HepG2 (cell line): ENCODE data around the gene ISCU.

Experiments
- EZH2 ChIP-seq: conservative IDR thresholded peaks from 2 replicates; pipeline ENCODE4 v1.6.1; 2012; ENCODE audit warnings: mild to moderate bottlenecking, low read depth, low read length, moderate library complexity
- FOXK1 ChIP-seq: sonication (generic); formaldehyde crosslinking; IDR thresholded peaks from 2 replicates; pipeline ENCODE4 v1.4.0; 2020; ENCODE audit warnings: low read depth, missing genetic modification reagents, borderline replicate concordance
- GABPA ChIP-seq, 2 experiments: IDR thresholded peaks; 2 replicates each; pipeline ENCODE4 v1.6.1; 2011 to 2016; ENCODE audit warnings: low read depth in 2 of 2, low read length in 1 of 2, missing biosample characterization in 1 of 2, missing genetic modification characterization in 1 of 2
- POLR2A ChIP-seq, 2 experiments: IDR thresholded peaks; 2 replicates each; pipeline ENCODE4 v1.6.1; 2011; ENCODE audit warnings: low read depth in 2 of 2, low read length in 2 of 2, mild to moderate bottlenecking in 1 of 2, moderate library complexity in 1 of 2; ENCODE audit not compliant: insufficient read depth in 1 of 2
- RFXAP ChIP-seq: sonication (generic); formaldehyde crosslinking; IDR thresholded peaks from 2 replicates; pipeline ENCODE4 v1.4.0; 2020; ENCODE audit warnings: missing genetic modification reagents, borderline replicate concordance
- TF ChIP-seq, protein P1 (sequence below): sonication (generic); formaldehyde crosslinking; IDR thresholded peaks from 2 replicates; pipeline ENCODE4 v1.5.0; 2020; ENCODE audit warnings: mild to moderate bottlenecking, missing genetic modification reagents, moderate library complexity
- TF ChIP-seq, protein P2 (sequence below): sonication (generic); formaldehyde crosslinking; IDR thresholded peaks from 2 replicates; pipeline ENCODE4 v1.4.0; 2020; ENCODE audit warnings: missing genetic modification reagents, borderline replicate concordance
- TF ChIP-seq, protein P3 (sequence below), 2 experiments: sonication (generic) in 1 of 2; formaldehyde crosslinking in 1 of 2; IDR thresholded peaks; 2 replicates each; pipeline versions ENCODE4 v1.5.1 to v1.6.1; 2011 to 2020; ENCODE audit warnings: borderline replicate concordance in 1 of 2, low read depth in 1 of 2, low read length in 1 of 2, mild to moderate bottlenecking in 1 of 2, missing genetic modification reagents in 1 of 2, moderate library complexity in 1 of 2

DNA sequence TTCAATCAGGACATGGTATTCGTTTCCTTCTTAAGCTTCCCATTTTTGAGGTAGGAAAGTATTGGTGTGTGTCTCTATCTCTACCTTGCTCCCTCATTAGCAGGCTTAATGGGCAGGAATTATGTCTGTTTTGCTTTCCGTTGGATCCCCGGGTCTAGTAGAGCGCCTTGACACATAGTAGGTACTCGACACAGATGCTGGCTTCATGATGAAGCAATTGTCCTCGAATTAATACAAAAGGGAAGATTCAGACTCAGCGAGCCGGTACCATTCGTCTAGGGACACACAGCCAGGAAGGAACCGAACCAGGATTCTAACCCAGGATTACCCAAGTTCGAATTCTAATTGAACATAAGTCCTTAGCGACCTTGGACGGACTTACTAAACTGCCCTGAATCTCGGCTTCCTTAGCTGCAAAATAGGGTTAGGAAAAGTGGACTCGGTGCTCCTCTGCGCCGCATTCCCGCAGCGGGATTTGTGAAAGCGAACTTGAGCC, 496 bp upstream of the ISCU start:
- TF ChIP-seq, protein P1, sequence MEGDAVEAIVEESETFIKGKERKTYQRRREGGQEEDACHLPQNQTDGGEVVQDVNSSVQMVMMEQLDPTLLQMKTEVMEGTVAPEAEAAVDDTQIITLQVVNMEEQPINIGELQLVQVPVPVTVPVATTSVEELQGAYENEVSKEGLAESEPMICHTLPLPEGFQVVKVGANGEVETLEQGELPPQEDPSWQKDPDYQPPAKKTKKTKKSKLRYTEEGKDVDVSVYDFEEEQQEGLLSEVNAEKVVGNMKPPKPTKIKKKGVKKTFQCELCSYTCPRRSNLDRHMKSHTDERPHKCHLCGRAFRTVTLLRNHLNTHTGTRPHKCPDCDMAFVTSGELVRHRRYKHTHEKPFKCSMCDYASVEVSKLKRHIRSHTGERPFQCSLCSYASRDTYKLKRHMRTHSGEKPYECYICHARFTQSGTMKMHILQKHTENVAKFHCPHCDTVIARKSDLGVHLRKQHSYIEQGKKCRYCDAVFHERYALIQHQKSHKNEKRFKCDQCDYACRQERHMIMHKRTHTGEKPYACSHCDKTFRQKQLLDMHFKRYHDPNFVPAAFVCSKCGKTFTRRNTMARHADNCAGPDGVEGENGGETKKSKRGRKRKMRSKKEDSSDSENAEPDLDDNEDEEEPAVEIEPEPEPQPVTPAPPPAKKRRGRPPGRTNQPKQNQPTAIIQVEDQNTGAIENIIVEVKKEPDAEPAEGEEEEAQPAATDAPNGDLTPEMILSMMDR (CRISPR knock-in tag) = no peak
- TF ChIP-seq, protein P2, sequence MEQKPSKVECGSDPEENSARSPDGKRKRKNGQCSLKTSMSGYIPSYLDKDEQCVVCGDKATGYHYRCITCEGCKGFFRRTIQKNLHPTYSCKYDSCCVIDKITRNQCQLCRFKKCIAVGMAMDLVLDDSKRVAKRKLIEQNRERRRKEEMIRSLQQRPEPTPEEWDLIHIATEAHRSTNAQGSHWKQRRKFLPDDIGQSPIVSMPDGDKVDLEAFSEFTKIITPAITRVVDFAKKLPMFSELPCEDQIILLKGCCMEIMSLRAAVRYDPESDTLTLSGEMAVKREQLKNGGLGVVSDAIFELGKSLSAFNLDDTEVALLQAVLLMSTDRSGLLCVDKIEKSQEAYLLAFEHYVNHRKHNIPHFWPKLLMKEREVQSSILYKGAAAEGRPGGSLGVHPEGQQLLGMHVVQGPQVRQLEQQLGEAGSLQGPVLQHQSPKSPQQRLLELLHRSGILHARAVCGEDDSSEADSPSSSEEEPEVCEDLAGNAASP (CRISPR knock-in tag) = no peak
- TF ChIP-seq, protein P3, sequence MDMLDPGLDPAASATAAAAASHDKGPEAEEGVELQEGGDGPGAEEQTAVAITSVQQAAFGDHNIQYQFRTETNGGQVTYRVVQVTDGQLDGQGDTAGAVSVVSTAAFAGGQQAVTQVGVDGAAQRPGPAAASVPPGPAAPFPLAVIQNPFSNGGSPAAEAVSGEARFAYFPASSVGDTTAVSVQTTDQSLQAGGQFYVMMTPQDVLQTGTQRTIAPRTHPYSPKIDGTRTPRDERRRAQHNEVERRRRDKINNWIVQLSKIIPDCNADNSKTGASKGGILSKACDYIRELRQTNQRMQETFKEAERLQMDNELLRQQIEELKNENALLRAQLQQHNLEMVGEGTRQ (IDR thresholded peaks at IDR 0.05; ENCODE audit: low read depth, low read length) = no peak
- TF ChIP-seq, protein P3 (CRISPR knock-in tag; IDR thresholded peaks at IDR 0.05; ENCODE audit: borderline replicate concordance) = no peak
- TF ChIP-seq EZH2 (no peak), FOXK1 (CRISPR knock-in tag) (no peak), POLR2A (IDR thresholded peaks at IDR 0.05; ENCODE audit: insufficient read depth in 1 of 2, low read depth in 2 of 2, low read length in 2 of 2) (peak in 1 of 2 experiments; percentile 85; a peak in 2 of 4 replicates), RFXAP (no peak), GABPA (IDR thresholded peaks at IDR 0.05; ENCODE audit: low read depth, low read length) (no peak), GABPA (CRISPR knock-in tag; IDR thresholded peaks at IDR 0.05; ENCODE audit: low read depth) (no peak)
